ENCODE measurements around the gene PRRT3. TPM values are rescaled to one million over a fixed set of nuclear protein-coding genes. Genes with fewer than 3 reads are reported as not detected.
A peak's percentile ranks its signal among the peaks of the same experiment; 100 is the strongest.

Gene PRRT3
- total RNA-seq, 6 experiments from 2014 or later: 4.3 to 9.2 (median 7.7) TPM

- no peaks in the 10 kb centered on the region for H3K9me3 Mint-ChIP-seq
- H3K36me3 Mint-ChIP-seq (ENCODE audit: low read depth): peaks cover 18% of the 10 kb centered on the region
- DNase-seq: no peak
- TF ChIP-seq, protein P1, sequence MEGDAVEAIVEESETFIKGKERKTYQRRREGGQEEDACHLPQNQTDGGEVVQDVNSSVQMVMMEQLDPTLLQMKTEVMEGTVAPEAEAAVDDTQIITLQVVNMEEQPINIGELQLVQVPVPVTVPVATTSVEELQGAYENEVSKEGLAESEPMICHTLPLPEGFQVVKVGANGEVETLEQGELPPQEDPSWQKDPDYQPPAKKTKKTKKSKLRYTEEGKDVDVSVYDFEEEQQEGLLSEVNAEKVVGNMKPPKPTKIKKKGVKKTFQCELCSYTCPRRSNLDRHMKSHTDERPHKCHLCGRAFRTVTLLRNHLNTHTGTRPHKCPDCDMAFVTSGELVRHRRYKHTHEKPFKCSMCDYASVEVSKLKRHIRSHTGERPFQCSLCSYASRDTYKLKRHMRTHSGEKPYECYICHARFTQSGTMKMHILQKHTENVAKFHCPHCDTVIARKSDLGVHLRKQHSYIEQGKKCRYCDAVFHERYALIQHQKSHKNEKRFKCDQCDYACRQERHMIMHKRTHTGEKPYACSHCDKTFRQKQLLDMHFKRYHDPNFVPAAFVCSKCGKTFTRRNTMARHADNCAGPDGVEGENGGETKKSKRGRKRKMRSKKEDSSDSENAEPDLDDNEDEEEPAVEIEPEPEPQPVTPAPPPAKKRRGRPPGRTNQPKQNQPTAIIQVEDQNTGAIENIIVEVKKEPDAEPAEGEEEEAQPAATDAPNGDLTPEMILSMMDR (IDR thresholded peaks at IDR 0.05): no peak; the same call in 1 of the 2 replicates
- H3K4me3 Mint-ChIP-seq: no peak overlapping the region
- H3K27ac Mint-ChIP-seq: no peak overlapping the region
- H3K4me1 Mint-ChIP-seq (ENCODE audit: low read depth): peaks cover 4% of the 10 kb centered on the region; the same call in 1 of the 2 replicates
- H3K27me3 Mint-ChIP-seq (ENCODE audit: insufficient read depth): no peaks in the 10 kb centered on the region; the same call in 1 of the 2 replicates
These were observed 24.1 kb downstream of the PRRT3 start for GRCh38 chr3:9928158-9928557.

DNA sequence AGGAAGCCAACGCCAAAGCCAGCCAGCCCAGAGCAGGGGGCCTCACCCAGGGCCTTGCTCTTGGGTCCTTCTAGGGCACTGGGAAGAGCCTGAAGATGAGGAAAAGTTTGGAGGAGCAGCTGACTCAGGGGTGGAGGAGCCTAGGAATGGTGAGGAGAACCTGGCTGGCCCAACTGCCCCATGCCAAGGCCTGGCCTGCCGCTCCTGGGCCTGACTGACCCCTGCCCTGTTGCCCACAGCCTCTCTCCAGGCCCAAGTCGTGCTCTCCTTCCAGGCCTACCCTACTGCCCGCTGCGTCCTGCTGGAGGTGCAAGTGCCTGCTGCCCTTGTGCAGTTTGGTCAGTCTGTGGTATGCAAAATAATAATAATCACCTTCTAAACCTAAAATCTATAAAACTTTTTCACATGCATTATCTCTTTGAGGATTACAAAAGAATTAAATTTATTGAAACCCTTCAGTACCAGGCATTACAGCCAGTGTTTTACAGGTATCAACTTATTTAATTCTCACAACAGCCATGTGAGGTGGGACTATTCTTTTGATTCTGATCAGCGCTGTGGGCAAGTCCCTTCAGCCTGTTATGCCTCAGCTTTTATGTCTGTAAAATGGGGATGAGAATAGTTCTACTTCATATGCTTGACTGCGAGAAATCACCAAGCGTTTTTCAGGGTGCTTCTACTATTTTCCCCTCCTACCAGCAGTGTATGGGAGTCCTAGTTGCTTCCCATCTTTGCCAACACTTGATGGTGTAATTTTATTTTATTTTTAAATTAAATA lies 33.8 kb downstream of the PRRT3 start:
- no peaks in the 10 kb centered on the region; the same call in 1 of the 2 replicates for H3K27me3 Mint-ChIP-seq (ENCODE audit: insufficient read depth)
- peak overlapping the region; percentile 88 for H3K4me3 Mint-ChIP-seq
- H3K36me3 Mint-ChIP-seq (ENCODE audit: low read depth): no peaks in the 10 kb centered on the region
- no peaks in the 10 kb centered on the region for H3K9me3 Mint-ChIP-seq
- TF ChIP-seq, protein P1 (IDR thresholded peaks at IDR 0.05): no peak
- H3K27ac Mint-ChIP-seq: 0 out of 2 replicates have a peak overlapping the region, but pooled peaks have one; percentile 93
- H3K4me1 Mint-ChIP-seq (ENCODE audit: low read depth): peaks cover 22% of the 10 kb centered on the region
- no peak for DNase-seq

GRCh38 chr3:9917820-9918219 lies 34.4 kb downstream of the PRRT3 start:
- H3K36me3 Mint-ChIP-seq (ENCODE audit: low read depth): no peaks in the 10 kb centered on the region
- H3K27ac Mint-ChIP-seq: peak overlapping the region; percentile 93; the same call in 1 of the 2 replicates
- no peaks in the 10 kb centered on the region for H3K9me3 Mint-ChIP-seq
- TF ChIP-seq, protein P1 (IDR thresholded peaks at IDR 0.05): no peak
- no peaks in the 10 kb centered on the region; the same call in 1 of the 2 replicates for H3K27me3 Mint-ChIP-seq (ENCODE audit: insufficient read depth)
- peaks cover 23% of the 10 kb centered on the region for H3K4me1 Mint-ChIP-seq (ENCODE audit: low read depth)
- peak overlapping the region; percentile 88 for H3K4me3 Mint-ChIP-seq
- DNase-seq: no peak

- Mint-ChIP-seq H3K4me3 (peak within 1 kb of the TSS; percentile 88), H3K9me3 (no peaks in the 10 kb centered on the region), H3K27me3 (ENCODE audit: insufficient read depth) (no peaks in the 10 kb centered on the region; the same call in 1 of the 2 replicates), H3K27ac (peak within 1 kb of the TSS; percentile 93), H3K4me1 (ENCODE audit: low read depth) (peaks cover 32% of the 10 kb centered on the region), H3K36me3 (ENCODE audit: low read depth) (no peaks in the 10 kb centered on the region; the same call in 1 of the 2 replicates)
- peak; percentile 95 for DNase-seq
- TF ChIP-seq, protein P1 (IDR thresholded peaks at IDR 0.05): peak; percentile 9; the same call in 1 of the 2 replicates
These were observed 35.2 kb downstream of the PRRT3 start, which contains the start of gene IL17RC for GRCh38 chr3:9916734-9917680. Gene IL17RC, plus strand, starts transcription at chr3:9917098. Its CDS starts 218 bp downstream, at chr3:9917316.

DNA sequence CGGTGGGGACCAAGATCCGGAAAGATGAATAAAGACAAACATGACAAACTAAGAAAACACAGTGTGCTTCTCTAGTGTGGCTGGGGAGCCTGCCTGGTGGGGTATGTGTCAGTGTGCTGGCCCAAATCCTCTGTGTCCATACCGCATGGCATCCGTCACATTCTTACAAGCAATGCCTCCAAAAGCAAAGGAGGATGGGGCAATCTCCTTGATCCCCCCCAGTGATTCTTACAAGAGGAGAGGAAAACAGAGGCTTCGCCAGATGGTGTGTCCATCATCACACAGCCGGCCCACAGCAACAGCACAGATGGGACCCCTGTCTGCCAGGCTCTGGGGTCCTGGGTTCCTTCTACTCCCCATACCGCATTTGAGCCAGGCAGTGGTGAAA lies 35.9 kb downstream of the PRRT3 start:
- H3K36me3 Mint-ChIP-seq (ENCODE audit: low read depth): no peaks in the 10 kb centered on the region; the same call in 1 of the 2 replicates
- DNase-seq: peak; percentile 64

More for the DNA sequence above, 35.9 kb downstream of the PRRT3 start:
- peak overlapping the region; percentile 88 for H3K4me3 Mint-ChIP-seq
- no peaks in the 10 kb centered on the region for H3K9me3 Mint-ChIP-seq
- H3K27ac Mint-ChIP-seq: peak overlapping the region; percentile 93
- H3K4me1 Mint-ChIP-seq (ENCODE audit: low read depth): peaks cover 32% of the 10 kb centered on the region
- TF ChIP-seq, protein P1 (IDR thresholded peaks at IDR 0.05): no peak
- peaks cover 1% of the 10 kb centered on the region; the same call in 1 of the 2 replicates for H3K27me3 Mint-ChIP-seq (ENCODE audit: insufficient read depth)
